Natural killer cell treated with Interleukin-12 subunit alpha and Interleukin-12 subunit beta and Interleukin-15 and Interleukin-18, amount 100 ng/mL, for 72 hours (primary cell): ENCODE measurements around the gene RNF32. TPM values are rescaled to one million over a fixed set of nuclear protein-coding genes. Genes with fewer than 3 reads are reported as not detected.

Experiments
- ATAC-seq, 2 donors: fragments of 150-1000 bp; cut with Tn5 transposase in 1 of 2; sonication (Bioruptor Pico), chemical (Tn5 transposase) in 1 of 2; 2 replicates each; pipeline ENCODE4 v1.10.0; 2021
- DNase-seq: peaks from one replicate; pipeline ENCODE4 v3.0.0; 2022; ENCODE audit warnings: low spot score
- H3K27ac Mint-ChIP-seq, 2 donors: 1 replicate in 1 of 2; 2 replicates in 1 of 2; pipeline ENCODE4 v1.8.0; 2022; ENCODE audit warnings: mixed read lengths in 2 of 2, mild to moderate bottlenecking in 1 of 2, moderate library complexity in 1 of 2
- H3K27me3 Mint-ChIP-seq, 2 donors: 1 replicate in 1 of 2; 2 replicates in 1 of 2; pipeline ENCODE4 v1.8.0; 2022; ENCODE audit warnings: mixed read lengths in 2 of 2
- H3K36me3 Mint-ChIP-seq: one replicate; pipeline ENCODE4 v1.8.0; 2022; ENCODE audit warnings: mixed read lengths
- H3K4me1 Mint-ChIP-seq, 2 donors: 1 replicate in 1 of 2; 2 replicates in 1 of 2; pipeline ENCODE4 v1.8.0; 2022; ENCODE audit warnings: low read depth in 2 of 2, mixed read lengths in 2 of 2, mild to moderate bottlenecking in 1 of 2
- H3K4me3 Mint-ChIP-seq: one replicate; pipeline ENCODE4 v1.8.0; 2022; ENCODE audit warnings: mixed read lengths
- H3K9me3 Mint-ChIP-seq: 2 replicates; pipeline ENCODE4 v1.8.0; 2022; ENCODE audit warnings: mixed read lengths
- total RNA-seq, 2 donors: library from RNA; stranded (reverse); gene quantifications; one replicate each; pipeline ENCODE4 v1.2.3, GENCODE V29; 2022

The RNF32 gene
- not detected for total RNA-seq

DNA sequence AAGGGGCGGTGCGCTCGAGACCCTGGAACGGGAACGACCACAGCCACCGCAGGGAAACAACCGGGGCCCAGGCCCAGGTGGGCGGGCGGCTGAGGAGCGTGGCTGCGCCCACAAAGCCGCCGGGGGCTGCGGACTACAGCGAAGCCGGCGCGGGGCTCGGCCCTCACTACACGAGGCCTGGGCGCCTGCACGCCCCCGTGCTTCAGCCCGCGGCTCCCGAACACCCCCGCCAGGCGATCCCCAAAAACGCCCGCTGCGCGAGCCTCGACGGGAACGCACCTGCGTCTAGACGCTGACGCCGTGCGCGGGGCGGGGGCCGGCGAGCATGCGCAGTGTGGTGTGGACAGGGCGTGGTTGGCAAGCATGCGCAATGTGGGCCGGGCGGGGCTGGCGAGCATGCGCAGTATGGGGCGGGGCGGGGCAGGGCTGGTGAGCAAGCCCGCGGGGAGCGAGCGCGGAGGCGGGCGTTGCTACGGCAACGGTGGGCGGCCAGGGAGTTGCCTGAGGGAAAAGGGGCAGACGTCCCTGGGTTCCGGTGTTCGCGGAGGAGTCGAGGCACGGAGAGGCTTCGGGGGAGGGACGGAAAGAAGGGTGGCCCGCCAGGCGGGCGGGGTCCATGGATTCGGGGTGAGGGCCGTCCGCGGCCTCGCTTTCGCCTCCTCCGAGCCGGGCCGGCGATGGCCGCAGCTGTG, at the start of gene RNF32:
TSS of gene RNF32 (plus strand) at position 518 of the 692 bp plus-strand sequence. CDS start 3,104 bp downstream, outside the sequence.
- Mint-ChIP-seq H3K9me3 (no peaks in the 10 kb centered on the region), H3K36me3 (peaks cover 7% of the 10 kb centered on the region), H3K27ac (peak within 1 kb of the TSS; percentile 56 to 67), H3K4me3 (peak within 1 kb of the TSS; percentile 87), H3K4me1 (peaks cover 6 to 9% of the 10 kb centered on the region in 2 donors), H3K27me3 (peaks cover 32 to 60% of the 10 kb centered on the region in 2 donors)
- DNase-seq = peak; percentile 90
- peak; percentile 92 to 93 for ATAC-seq

DNA sequence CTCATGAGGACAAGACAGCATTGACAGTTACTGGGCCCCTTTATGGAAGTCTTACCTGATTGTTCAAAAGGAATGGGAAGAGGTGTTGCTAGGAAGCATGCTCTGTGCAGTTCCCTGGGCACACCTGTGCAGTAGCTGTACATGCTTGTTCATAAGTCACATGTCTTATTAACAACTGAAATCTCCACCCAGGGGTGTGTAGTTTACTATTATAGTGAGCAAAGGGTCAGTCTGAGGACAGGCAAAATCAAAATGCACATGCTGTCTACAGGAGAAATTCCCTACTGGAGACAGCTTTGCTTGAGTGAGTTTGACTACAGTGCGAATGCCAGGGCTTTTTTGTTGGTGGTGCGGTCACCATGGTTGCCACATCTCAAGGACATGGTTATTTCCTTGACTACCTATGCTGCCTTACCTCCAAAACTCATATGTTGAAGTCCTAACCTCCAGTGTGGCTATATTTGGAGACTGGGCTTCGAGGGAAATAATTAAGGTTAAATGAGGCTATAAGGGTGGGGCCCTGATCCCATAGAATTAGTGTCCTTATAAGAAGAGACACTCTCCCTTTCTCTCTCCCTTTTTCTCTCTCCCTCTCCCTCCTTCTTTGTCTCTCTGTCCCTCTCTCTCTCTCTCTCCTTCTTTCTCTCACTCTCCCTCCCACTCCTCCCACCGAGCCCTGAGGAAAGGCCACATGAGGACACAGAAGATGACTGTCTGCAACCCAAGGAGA, 48.3 kb upstream of the RNF32 start:
- no peaks in the 10 kb centered on the region for H3K4me1 Mint-ChIP-seq
- H3K27ac Mint-ChIP-seq = no peak overlapping the region
- H3K4me3 Mint-ChIP-seq = no peak overlapping the region
- ATAC-seq (peak in 1 of 2 donors; percentile 15), DNase-seq (no peak)
- H3K36me3 Mint-ChIP-seq = no peaks in the 10 kb centered on the region
- H3K9me3 Mint-ChIP-seq = no peaks in the 10 kb centered on the region
- H3K27me3 Mint-ChIP-seq = peaks cover 0 to 21% of the 10 kb centered on the region in 2 donors

DNA sequence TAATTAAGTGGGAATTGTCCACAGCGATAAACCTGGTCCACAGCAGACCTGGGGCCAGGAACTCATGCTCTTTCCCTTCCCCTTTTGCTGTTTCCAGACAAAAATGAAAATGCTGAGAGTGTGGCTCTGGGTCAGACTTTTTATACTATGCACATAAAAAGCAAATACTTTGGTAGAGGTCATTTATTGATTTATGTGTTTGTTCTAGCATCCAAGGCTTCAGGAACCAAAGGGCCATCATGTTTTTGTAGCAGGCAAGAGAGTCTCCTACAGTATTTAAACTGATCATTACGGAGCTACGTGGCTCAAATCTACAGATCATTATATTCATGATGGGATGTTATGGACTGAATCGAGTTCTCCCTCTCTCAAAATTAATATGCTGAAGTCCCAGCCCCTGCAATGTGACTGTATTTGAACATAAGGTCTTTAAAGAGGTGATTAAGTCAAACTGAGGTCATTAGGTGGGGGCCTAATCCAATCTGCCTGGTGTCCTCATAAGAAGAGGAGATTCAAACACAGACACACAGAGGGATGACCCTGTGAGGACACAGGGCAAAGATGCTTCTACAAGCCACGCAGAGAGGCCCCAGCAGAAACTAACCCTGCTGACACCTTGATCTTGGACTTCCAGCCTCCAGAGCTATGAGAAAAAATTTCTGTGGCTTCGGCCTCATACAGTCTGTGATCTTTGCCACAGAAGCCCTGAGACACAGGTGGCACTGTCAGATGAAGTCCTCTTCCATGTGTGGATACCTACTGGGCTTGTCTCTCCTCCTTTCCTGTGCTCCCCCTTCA, 46.1 kb upstream of the RNF32 start:
- Mint-ChIP-seq H3K4me3 (no peak overlapping the region), H3K36me3 (no peaks in the 10 kb centered on the region), H3K4me1 (no peaks in the 10 kb centered on the region), H3K27ac (no peak overlapping the region), H3K9me3 (no peaks in the 10 kb centered on the region), H3K27me3 (peaks cover 3 to 24% of the 10 kb centered on the region in 2 donors)
- no peak for DNase-seq
- ATAC-seq = no peak

DNA sequence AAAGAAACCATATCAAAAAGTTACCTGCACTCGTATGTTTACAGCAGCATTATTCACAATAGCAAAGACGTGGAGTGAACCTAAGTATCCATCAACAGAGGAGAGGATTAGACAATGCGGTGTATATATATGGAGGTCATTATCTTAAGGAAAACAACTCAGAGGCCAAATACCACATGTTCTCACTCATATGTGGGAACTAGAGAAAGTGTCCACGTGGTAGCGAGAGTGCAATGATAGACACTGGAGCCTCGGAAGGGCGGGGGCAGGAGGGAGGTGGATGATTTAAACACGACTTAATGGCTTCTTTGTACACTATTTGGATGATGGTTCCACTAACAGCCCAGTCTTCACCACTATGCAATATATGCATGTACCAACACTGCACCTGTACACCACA, 40.1 kb upstream of the RNF32 start:
- no peaks in the 10 kb centered on the region for H3K36me3 Mint-ChIP-seq
- no peak overlapping the region for H3K27ac Mint-ChIP-seq
- H3K9me3 Mint-ChIP-seq = no peaks in the 10 kb centered on the region
- ATAC-seq = no peak
- H3K4me3 Mint-ChIP-seq = no peak overlapping the region
- H3K4me1 Mint-ChIP-seq = no peaks in the 10 kb centered on the region
- H3K27me3 Mint-ChIP-seq = peaks cover 10 to 16% of the 10 kb centered on the region in 2 donors
- no peak for DNase-seq

DNA sequence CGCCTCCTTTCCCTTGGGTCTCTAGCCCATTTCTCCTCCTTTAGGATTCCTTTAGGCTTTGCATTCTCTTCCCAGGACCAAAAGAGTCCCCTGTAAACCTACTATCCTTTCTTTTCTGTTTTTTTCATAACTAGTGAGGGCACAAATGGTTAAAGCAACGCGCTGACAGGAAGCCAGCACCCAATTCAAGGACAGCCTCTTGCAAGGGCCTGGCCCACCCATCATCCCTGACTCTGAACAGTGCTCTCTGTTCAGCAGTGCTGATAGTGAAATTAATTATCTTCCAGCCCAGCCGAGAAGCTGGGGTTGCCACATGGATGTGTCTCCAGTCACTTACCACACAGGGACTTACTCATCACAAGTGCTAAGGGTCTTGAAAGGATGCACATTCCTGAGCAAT, 38.3 kb upstream of the RNF32 start:
- DNase-seq (no peak), ATAC-seq (no peak)
- Mint-ChIP-seq H3K4me3 (no peak overlapping the region), H3K36me3 (no peaks in the 10 kb centered on the region), H3K27ac (no peak overlapping the region), H3K27me3 (peaks cover 11 to 16% of the 10 kb centered on the region in 2 donors), H3K4me1 (no peaks in the 10 kb centered on the region), H3K9me3 (no peaks in the 10 kb centered on the region)

DNA sequence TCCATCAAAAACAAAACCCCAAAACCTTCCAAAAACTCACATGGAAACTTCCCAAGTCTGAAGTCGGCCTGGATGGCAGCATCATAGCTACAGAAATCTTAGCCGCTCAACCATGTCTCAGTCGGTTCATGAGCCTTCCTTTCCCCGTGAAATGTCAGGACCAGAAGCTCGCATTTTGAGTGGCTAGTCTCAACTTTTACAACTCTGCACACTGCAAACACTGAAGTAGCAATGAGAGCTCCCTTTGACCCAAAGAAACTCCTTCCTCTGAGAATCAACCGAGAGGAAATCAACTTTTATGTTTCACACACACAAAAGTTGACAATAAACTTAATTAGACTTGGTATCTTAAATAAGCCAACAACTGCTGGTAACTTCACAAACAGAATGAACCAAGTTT, 37.6 kb upstream of the RNF32 start:
- no peaks in the 10 kb centered on the region for H3K36me3 Mint-ChIP-seq
- H3K9me3 Mint-ChIP-seq = no peaks in the 10 kb centered on the region
- peaks cover 10 to 13% of the 10 kb centered on the region in 2 donors for H3K27me3 Mint-ChIP-seq
- H3K4me3 Mint-ChIP-seq = no peak overlapping the region
- H3K27ac Mint-ChIP-seq = no peak overlapping the region
- ATAC-seq (no peak), DNase-seq (no peak)
- H3K4me1 Mint-ChIP-seq = no peaks in the 10 kb centered on the region

DNA sequence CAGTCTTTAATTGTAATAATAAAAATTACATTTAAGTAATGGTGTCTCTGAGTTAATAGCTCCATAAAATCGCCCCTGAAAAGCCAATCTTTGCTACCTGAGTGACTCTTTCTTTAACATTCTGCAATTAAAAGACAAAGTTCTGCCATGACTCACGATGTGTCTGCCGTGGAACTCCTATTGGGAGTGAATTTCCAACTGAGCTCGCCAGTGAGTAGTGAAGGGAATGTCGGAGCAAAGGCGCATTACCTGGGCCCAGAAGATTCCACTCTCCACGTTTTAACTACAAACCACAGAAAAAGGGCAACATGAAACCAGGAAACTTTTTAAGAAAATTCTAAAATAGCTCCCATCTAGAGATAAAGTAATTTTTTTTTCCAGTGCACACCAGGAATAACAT, 36.9 kb upstream of the RNF32 start:
- H3K4me1 Mint-ChIP-seq = no peaks in the 10 kb centered on the region
- no peak overlapping the region for H3K4me3 Mint-ChIP-seq
- DNase-seq (no peak), ATAC-seq (no peak)
- no peaks in the 10 kb centered on the region for H3K9me3 Mint-ChIP-seq
- H3K27ac Mint-ChIP-seq = no peak overlapping the region
- no peaks in the 10 kb centered on the region for H3K36me3 Mint-ChIP-seq
- peaks cover 8 to 9% of the 10 kb centered on the region in 2 donors for H3K27me3 Mint-ChIP-seq

DNA sequence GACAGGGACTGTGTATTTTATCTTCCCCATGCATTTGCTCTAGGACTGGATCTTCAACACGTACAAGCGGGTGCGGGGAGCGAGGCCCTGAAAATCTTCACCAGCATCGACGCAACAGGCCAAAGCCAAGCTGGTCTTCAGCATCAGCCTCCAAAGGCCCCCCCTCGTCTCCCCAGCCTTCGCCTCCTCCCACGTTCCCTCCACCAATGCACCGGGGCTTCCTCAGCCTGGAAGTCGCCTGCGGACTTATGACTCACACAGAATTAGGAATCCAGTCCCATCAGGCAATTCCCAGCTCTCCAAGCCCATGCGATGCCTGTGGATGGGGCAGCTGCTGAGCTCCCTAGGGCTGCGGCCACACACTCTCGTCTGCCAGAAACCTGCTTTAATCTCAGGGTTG, 36.3 kb upstream of the RNF32 start:
- no peaks in the 10 kb centered on the region for H3K36me3 Mint-ChIP-seq
- ATAC-seq = no peak
- no peak overlapping the region for H3K27ac Mint-ChIP-seq
- no peaks in the 10 kb centered on the region for H3K9me3 Mint-ChIP-seq
- H3K27me3 Mint-ChIP-seq = peaks cover 11 to 14% of the 10 kb centered on the region in 2 donors
- H3K4me1 Mint-ChIP-seq = no peaks in the 10 kb centered on the region
- no peak overlapping the region for H3K4me3 Mint-ChIP-seq
- no peak for DNase-seq

DNA sequence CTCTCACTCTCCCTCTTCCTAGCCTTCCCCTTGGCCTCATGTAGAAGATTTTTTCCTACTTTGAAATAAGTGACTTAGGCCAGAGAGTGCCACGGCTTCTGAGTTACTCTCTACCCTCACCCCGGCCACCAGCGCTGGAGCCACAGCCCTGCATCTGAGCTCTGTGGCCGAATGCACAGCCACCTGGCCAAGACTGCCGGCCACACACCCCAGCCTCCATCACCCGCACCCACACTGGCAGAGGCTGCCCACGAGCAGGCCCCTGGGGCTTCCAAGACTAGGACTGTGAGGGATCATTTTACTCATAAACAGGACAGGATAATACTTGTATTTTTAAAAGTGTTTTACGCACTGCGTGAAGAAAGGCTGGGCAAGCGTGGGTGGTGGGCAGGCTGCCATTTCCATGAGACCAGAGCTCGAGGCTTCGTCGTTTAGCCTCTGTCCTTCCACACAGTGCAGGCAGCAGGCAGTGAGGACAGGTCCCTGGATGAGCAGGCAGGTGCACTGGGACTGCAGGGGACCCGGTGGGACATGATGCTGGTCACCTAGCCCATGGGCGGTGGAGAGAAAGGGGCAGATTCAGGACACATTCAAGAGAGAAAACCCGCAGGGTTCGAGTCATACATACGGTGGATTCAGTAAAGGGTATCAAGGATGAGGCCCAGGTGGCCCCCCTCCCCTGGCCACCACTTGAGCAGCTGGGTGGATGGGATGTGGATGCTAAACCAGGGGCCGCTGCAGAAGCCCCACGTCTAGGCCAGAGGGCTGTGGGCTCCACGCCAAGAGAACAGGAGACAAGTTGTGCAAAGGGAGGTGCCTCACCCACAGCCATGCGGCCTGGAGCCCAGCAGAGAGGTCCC, 35.5 kb upstream of the RNF32 start:
- no peak for ATAC-seq
- Mint-ChIP-seq H3K27ac (no peak overlapping the region), H3K36me3 (no peaks in the 10 kb centered on the region), H3K4me1 (no peaks in the 10 kb centered on the region), H3K9me3 (no peaks in the 10 kb centered on the region), H3K27me3 (peaks cover 11 to 19% of the 10 kb centered on the region in 2 donors), H3K4me3 (no peak overlapping the region)
- DNase-seq = no peak

DNA sequence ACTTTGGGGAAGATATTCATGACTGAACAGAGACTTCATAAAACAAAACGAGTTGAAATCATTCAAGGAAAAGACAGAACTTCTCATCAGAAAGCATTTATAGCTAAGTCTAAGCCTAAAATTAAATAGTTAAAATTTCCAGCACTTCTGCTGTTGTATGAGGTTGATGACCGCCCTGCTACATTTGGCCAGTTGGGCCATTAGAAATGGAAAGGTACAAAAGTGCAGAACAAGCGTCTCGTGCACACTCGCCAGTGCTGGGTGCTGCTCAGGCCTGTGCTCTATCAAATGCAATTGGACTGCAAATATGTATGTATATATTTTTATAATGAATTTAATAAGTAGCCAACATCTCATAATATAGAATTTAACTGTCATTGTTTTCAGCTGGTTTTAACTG, 34.4 kb upstream of the RNF32 start:
- Mint-ChIP-seq H3K9me3 (no peaks in the 10 kb centered on the region), H3K4me3 (no peak overlapping the region), H3K27me3 (peaks cover 11 to 19% of the 10 kb centered on the region in 2 donors), H3K4me1 (no peaks in the 10 kb centered on the region), H3K27ac (no peak overlapping the region), H3K36me3 (no peaks in the 10 kb centered on the region)
- DNase-seq = no peak
- ATAC-seq = no peak

DNA sequence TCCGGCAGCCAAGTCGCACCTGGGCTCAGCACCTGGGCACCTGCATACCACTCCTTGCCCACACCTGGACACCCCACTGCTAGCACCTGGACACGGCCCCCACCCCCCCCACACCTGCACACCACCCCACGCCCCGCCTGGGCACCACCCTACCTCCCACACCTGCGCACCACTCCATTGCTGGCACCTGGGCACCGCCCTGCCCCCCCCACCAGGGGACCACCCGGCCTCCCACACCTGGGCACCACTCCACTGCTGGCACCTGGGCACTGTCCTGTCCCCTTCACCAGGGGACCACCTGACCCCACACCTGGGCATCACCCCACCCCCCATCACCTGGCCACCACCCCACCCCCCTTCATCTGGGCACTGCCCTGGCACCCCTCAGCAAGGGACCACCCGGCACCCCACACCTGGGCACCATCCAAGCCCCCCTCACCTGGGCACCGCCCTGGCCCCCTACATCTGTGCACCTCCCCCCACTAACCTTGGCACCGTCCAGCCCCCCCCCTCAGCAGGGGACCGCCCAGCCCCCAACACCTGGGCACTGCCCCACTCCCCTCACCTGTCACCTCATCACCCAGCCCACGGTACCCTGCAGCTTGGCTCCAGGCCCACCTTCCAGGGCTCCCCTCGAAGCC, 33.8 kb upstream of the RNF32 start:
- ATAC-seq (no peak), DNase-seq (no peak)
- Mint-ChIP-seq H3K36me3 (no peaks in the 10 kb centered on the region), H3K27me3 (peaks cover 11 to 19% of the 10 kb centered on the region in 2 donors), H3K9me3 (no peaks in the 10 kb centered on the region), H3K4me1 (no peaks in the 10 kb centered on the region), H3K27ac (no peak overlapping the region), H3K4me3 (no peak overlapping the region)

DNA sequence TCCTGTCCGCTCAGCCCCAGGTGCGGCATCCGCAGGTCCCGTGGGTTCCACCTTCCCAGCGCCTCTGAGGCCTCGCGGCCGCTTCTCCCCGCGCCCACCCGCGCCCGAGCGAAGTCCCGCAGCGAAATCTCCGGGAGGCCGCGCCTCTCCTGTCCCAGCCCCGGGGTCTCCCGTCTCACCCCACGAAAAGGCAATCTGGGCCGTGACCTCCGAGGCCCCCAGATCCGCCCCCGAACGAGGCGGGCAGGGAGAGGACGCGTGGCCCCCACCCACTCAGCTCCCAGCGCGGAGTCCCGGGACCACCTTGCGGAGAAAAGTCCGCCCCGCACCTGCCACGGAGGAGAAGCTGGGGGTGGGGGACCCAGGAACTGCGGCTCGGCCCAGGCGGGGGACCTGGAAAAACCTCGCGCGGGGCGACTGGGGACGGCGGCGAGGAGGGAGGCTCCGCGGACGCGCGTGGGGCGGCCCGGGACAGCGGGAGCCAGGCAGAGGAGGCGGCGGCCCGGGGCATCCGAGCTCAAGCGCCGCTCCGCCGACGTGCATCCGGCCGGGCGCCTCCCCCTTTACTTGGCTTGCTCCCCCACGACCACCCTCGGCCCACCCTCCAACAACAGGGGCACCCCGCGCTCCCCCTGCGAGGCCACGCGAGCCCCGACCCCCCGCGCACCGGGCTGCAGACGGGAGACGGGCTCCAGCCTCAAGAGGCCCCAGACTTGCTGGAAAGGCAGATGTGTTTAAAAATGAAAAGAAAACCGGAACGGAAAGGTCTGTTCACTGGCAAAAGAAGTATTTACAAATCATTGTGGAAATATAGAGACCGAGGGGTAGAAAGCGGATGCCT, 33.0 kb upstream of the RNF32 start:
- H3K27me3 Mint-ChIP-seq = peaks cover 11 to 20% of the 10 kb centered on the region in 2 donors
- no peaks in the 10 kb centered on the region for H3K36me3 Mint-ChIP-seq
- H3K27ac Mint-ChIP-seq = no peak overlapping the region
- DNase-seq (no peak), ATAC-seq (peak in 1 of 2 donors; percentile 17)
- H3K4me3 Mint-ChIP-seq = no peak overlapping the region
- H3K4me1 Mint-ChIP-seq = peaks cover 3 to 7% of the 10 kb centered on the region in 2 donors
- no peaks in the 10 kb centered on the region for H3K9me3 Mint-ChIP-seq
